Natural killer cell (primary cell): Measurements from ENCODE around the gene TMEM233. TPM values are rescaled to one million over a fixed set of nuclear protein-coding genes. Genes with fewer than 3 reads are reported as not detected.

Experiments
- ATAC-seq, 3 donors: fragments of 150-1000 bp in 2 of 3; fragments of 200-7000 bp in 1 of 3; cut with Tn5 transposase; 1 replicate in 1 of 3; 2 replicates in 2 of 3; pipeline ENCODE4 v1.10.0; 2021; ENCODE audit warnings: mild to moderate bottlenecking in 2 of 3, moderate library complexity in 2 of 3
- DNase-seq, 2 donors: peaks; one replicate each; pipeline versions ENCODE4 v3.0.0 to v3.0.0-alpha.2; 2013 to 2021; ENCODE audit warnings: mixed read lengths in 1 of 2
- H3K27ac ChIP-seq: one replicate; pipeline ENCODE4 v1.5.1; 2013; ENCODE audit warnings: mild to moderate bottlenecking, low read length
- H3K27me3 ChIP-seq: one replicate; pipeline ENCODE4 v1.6.1; 2013; ENCODE audit warnings: low read length; ENCODE audit not compliant: control insufficient read depth, insufficient read depth
- H3K36me3 ChIP-seq: one replicate; pipeline ENCODE4 v1.6.1; 2013; ENCODE audit warnings: low read length; ENCODE audit not compliant: control insufficient read depth, insufficient read depth
- H3K4me1 ChIP-seq: one replicate; pipeline ENCODE4 v1.6.1; 2013; ENCODE audit warnings: low read length; ENCODE audit not compliant: control insufficient read depth, insufficient read depth
- H3K4me3 ChIP-seq: one replicate; pipeline ENCODE4 v1.5.1; 2013; ENCODE audit warnings: low read length
- H3K9me3 ChIP-seq: one replicate; pipeline ENCODE4 v1.6.1; 2013; ENCODE audit warnings: low read length; ENCODE audit not compliant: control insufficient read depth, insufficient read depth
- H3K27ac Mint-ChIP-seq, 2 donors: one replicate each; pipeline ENCODE4 v1.8.0; 2022; ENCODE audit warnings: mild to moderate bottlenecking in 2 of 2, mixed read lengths in 2 of 2, moderate library complexity in 1 of 2
- H3K27me3 Mint-ChIP-seq, 2 donors: one replicate each; pipeline ENCODE4 v1.8.0; 2022; ENCODE audit warnings: low read depth in 2 of 2, mixed read lengths in 2 of 2
- H3K36me3 Mint-ChIP-seq: one replicate; pipeline ENCODE4 v1.8.0; 2022; ENCODE audit warnings: mixed read lengths
- H3K4me1 Mint-ChIP-seq, 2 donors: one replicate each; pipeline ENCODE4 v1.8.0; 2022; ENCODE audit warnings: mixed read lengths in 2 of 2
- H3K4me3 Mint-ChIP-seq: one replicate; pipeline ENCODE4 v1.8.0; 2022; ENCODE audit warnings: mild to moderate bottlenecking, moderate library complexity, mixed read lengths
- H3K9me3 Mint-ChIP-seq, 2 donors: one replicate each; pipeline ENCODE4 v1.8.0; 2022; ENCODE audit warnings: mixed read lengths in 2 of 2
- CTCF ChIP-seq: fragments of 200-600 bp; IDR thresholded peaks from one replicate; pipeline ENCODE4 v1.8.0; 2022; ENCODE audit warnings: antibody characterized with exemption
- whole genome bisulfite sequencing: methylation state at CpG from one replicate; pipeline ENCODE4 v1.1.7; 2013; ENCODE audit warnings: missing lambda C conversion rate; ENCODE audit not compliant: insufficient coverage; 5-methylcytosine and 5-hydroxymethylcytosine counted together
- intact Hi-C: fragments of 100-400 bp; cut with micrococcal nuclease; formaldehyde crosslinking; loops from one replicate; pipeline ENCODE4 v1.14.2; 2022
- total RNA-seq, 4 donors: library from RNA; stranded (reverse); fragments of 120-200 nt in 1 of 4; gene quantifications; one replicate each; pipeline versions ENCODE4 v1.2.3 to v1.2.4, GENCODE V29; 2013 to 2022

The TMEM233 gene
- total RNA-seq, 3 donors from 2014 or later (not counting 1 experiment from before 2014, with no cell fraction given): not detected

GRCh38 chr12:119624966-119625365, 31.4 kb downstream of the TMEM233 start:
- ATAC-seq: no peak
- Mint-ChIP-seq H3K27ac (no peak overlapping the region), H3K4me3 (no peak overlapping the region), H3K27me3 (peaks cover 20 to 40% of the 10 kb centered on the region in 2 donors), H3K9me3 (no peaks in the 10 kb centered on the region), H3K4me1 (no peaks in the 10 kb centered on the region), H3K36me3 (no peaks in the 10 kb centered on the region)
- WGBS: 86% methylated on average over 4 of the region's 4 CpGs
- Histone ChIP-seq H3K9me3 (no peaks in the 10 kb centered on the region), H3K27me3 (no peaks in the 10 kb centered on the region), H3K4me1 (no peaks in the 10 kb centered on the region), H3K36me3 (no peaks in the 10 kb centered on the region), H3K4me3 (no peak overlapping the region), H3K27ac (no peak overlapping the region)
- no peak for TF ChIP-seq CTCF
- DNase-seq: no peak
- intact Hi-C loops: no loop called here

GRCh38 chr12:119627019-119627643, 33.6 kb downstream of the TMEM233 start:
- no peak for ATAC-seq
- H3K4me1 Mint-ChIP-seq: no peaks in the 10 kb centered on the region
- TF ChIP-seq CTCF: no peak
- H3K4me3 Mint-ChIP-seq: no peak overlapping the region
- peaks cover 28 to 45% of the 10 kb centered on the region in 2 donors for H3K27me3 Mint-ChIP-seq
- H3K36me3 Mint-ChIP-seq: no peaks in the 10 kb centered on the region
- Histone ChIP-seq H3K4me1 (no peaks in the 10 kb centered on the region), H3K27ac (no peak overlapping the region), H3K4me3 (no peak overlapping the region), H3K9me3 (no peaks in the 10 kb centered on the region), H3K27me3 (no peaks in the 10 kb centered on the region), H3K36me3 (no peaks in the 10 kb centered on the region)
- intact Hi-C loops: no loop called here
- DNase-seq: no peak
- 82% methylated on average over 6 of the region's 6 CpGs for WGBS
- H3K27ac Mint-ChIP-seq: no peak overlapping the region
- H3K9me3 Mint-ChIP-seq: no peaks in the 10 kb centered on the region

DNA sequence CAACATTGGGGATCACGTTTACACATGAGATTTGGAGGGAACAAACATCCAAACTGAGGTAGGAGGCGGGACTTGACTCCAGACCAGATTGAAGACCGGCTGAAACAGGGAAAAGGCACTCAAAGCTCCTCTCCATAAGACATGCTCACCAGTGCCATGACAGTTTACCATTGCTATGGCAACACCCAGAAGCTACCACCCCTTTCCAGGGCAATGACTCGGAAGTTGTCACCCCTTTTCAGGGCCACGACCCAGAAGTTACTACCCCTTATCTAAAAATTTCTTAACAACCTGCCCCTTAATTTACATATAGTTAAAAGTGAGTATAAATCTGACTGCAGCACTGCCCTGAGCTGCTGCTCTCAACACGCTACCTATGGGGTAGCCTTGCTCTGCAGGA, 34.1 kb downstream of the TMEM233 start:
- Mint-ChIP-seq H3K4me3 (no peak overlapping the region), H3K36me3 (no peaks in the 10 kb centered on the region), H3K9me3 (no peaks in the 10 kb centered on the region), H3K27me3 (peaks cover 26 to 45% of the 10 kb centered on the region in 2 donors), H3K27ac (no peak overlapping the region), H3K4me1 (no peaks in the 10 kb centered on the region)
- no peaks in the 10 kb centered on the region for H3K4me1 ChIP-seq
- no peak overlapping the region for H3K4me3 ChIP-seq
- no peak for TF ChIP-seq CTCF
- intact Hi-C loops: no loop called here
- ATAC-seq (no peak), DNase-seq (no peak)
- H3K36me3 ChIP-seq: no peaks in the 10 kb centered on the region
- no peaks in the 10 kb centered on the region for H3K9me3 ChIP-seq
- WGBS: 68% methylated on average over 5 of the region's 6 CpGs
- H3K27me3 ChIP-seq: no peaks in the 10 kb centered on the region
- H3K27ac ChIP-seq: no peak overlapping the region

GRCh38 chr12:119630223-119630780, 36.7 kb downstream of the TMEM233 start:
- no peaks in the 10 kb centered on the region for H3K9me3 Mint-ChIP-seq
- intact Hi-C loops: no loop called here
- H3K4me1 Mint-ChIP-seq: no peaks in the 10 kb centered on the region
- Histone ChIP-seq H3K4me1 (no peaks in the 10 kb centered on the region), H3K9me3 (no peaks in the 10 kb centered on the region), H3K36me3 (no peaks in the 10 kb centered on the region), H3K27ac (no peak overlapping the region), H3K4me3 (no peak overlapping the region), H3K27me3 (no peaks in the 10 kb centered on the region)
- TF ChIP-seq CTCF: no peak
- no peaks in the 10 kb centered on the region for H3K36me3 Mint-ChIP-seq
- DNase-seq: no peak
- ATAC-seq: no peak
- H3K27ac Mint-ChIP-seq: no peak overlapping the region
- no peak overlapping the region for H3K4me3 Mint-ChIP-seq
- peaks cover 27 to 49% of the 10 kb centered on the region in 2 donors for H3K27me3 Mint-ChIP-seq
- 83% methylated on average over 7 of the region's 7 CpGs for WGBS
